Measurements from ENCODE around the gene HMGA1.

DNA sequence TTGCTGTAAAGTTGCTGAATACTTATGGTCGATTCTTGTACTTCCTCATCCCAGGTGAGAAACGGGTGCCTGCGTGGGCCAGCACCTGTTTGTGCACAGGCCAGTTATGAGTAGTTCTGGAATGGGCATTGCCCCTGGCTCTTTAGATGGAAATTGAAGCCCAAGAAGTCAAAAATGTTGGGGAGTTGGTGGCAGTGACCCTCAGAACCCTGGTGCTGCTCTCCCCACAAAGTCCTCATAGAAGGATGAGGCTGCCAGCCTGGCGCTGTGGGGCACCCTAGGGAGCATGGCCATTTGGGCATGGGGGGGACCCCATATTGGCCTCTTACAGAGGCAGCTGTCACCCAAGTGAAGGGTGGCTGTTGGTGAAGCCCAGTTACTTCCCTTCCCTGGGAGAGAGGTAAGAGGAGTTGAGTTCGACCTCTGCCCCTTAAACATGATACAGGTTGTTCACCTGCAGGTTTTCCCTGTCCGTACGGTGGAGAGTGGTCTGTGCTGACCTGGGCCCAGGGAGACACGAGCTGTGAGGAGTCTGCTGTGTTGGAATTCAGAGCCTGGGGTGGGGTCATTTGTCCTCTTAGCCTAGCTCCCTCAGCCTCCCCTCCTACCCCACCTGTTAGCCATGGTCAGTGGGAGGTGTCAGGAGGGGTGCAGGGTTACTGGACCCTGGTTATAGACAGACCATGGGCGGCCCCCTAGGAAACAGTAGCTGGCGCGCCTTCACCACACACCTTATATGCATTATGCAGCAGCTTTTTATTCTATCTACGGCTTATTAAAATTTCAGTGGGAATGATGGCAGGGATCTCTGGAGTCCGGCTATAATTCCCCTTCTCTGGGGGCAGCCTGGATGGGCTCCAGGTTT is 4.9 kb downstream of the HMGA1 start:
- TF ChIP-seq, protein P1, sequence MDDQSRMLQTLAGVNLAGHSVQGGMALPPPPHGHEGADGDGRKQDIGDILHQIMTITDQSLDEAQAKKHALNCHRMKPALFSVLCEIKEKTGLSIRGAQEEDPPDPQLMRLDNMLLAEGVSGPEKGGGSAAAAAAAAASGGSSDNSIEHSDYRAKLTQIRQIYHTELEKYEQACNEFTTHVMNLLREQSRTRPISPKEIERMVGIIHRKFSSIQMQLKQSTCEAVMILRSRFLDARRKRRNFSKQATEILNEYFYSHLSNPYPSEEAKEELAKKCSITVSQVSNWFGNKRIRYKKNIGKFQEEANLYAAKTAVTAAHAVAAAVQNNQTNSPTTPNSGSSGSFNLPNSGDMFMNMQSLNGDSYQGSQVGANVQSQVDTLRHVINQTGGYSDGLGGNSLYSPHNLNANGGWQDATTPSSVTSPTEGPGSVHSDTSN (IDR thresholded peaks at IDR 0.05): no peak
- TF ChIP-seq FOXM1 (IDR thresholded peaks at IDR 0.05; ENCODE audit: low read depth) (no peak), YY1 (IDR thresholded peaks at IDR 0.05; ENCODE audit: low read depth) (no peak), RXRA (IDR thresholded peaks at IDR 0.05; ENCODE audit: borderline replicate concordance, low read depth) (no peak), CTCF (IDR thresholded peaks at IDR 0.05) (no peak), POLR2AphosphoS5 (IDR thresholded peaks at IDR 0.05; ENCODE audit: low read depth, low read length) (no peak), MXI1 (IDR thresholded peaks at IDR 0.05; ENCODE audit: low read depth, low read length) (no peak), GATA2 (CRISPR knock-in tag; IDR thresholded peaks at IDR 0.05) (no peak), TAF1 (IDR thresholded peaks at IDR 0.05; ENCODE audit: borderline replicate concordance, low read depth, low read length) (no peak), EZH2phosphoT487 (IDR thresholded peaks at IDR 0.05; ENCODE audit: borderline replicate concordance, low read depth) (no peak)
- TF ChIP-seq, protein P2, sequence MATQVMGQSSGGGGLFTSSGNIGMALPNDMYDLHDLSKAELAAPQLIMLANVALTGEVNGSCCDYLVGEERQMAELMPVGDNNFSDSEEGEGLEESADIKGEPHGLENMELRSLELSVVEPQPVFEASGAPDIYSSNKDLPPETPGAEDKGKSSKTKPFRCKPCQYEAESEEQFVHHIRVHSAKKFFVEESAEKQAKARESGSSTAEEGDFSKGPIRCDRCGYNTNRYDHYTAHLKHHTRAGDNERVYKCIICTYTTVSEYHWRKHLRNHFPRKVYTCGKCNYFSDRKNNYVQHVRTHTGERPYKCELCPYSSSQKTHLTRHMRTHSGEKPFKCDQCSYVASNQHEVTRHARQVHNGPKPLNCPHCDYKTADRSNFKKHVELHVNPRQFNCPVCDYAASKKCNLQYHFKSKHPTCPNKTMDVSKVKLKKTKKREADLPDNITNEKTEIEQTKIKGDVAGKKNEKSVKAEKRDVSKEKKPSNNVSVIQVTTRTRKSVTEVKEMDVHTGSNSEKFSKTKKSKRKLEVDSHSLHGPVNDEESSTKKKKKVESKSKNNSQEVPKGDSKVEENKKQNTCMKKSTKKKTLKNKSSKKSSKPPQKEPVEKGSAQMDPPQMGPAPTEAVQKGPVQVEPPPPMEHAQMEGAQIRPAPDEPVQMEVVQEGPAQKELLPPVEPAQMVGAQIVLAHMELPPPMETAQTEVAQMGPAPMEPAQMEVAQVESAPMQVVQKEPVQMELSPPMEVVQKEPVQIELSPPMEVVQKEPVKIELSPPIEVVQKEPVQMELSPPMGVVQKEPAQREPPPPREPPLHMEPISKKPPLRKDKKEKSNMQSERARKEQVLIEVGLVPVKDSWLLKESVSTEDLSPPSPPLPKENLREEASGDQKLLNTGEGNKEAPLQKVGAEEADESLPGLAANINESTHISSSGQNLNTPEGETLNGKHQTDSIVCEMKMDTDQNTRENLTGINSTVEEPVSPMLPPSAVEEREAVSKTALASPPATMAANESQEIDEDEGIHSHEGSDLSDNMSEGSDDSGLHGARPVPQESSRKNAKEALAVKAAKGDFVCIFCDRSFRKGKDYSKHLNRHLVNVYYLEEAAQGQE (IDR thresholded peaks at IDR 0.05; ENCODE audit: low read depth, low read length): no peak
